Endothelial cell of umbilical vein (primary cell): ENCODE measurements around the gene ATXN2.

Experiments
- CTCF ChIP-seq, 2 donors: IDR thresholded peaks; 1 replicate in 1 of 2; 2 replicates in 1 of 2; pipeline ENCODE4 v1.5.1; 2011; ENCODE audit warnings: low read length in 2 of 2, mild to moderate bottlenecking in 2 of 2, moderate library complexity in 2 of 2, control low read depth in 1 of 2, inconsistent platforms in 1 of 2, low read depth in 1 of 2; ENCODE audit not compliant: insufficient read depth in 1 of 2; ENCODE audit errors: extremely low read depth in 1 of 2
- EZH2 ChIP-seq: IDR thresholded peaks from 2 replicates; pipeline ENCODE4 v1.6.1; 2012; ENCODE audit warnings: borderline replicate concordance, low read depth, mild to moderate bottlenecking, moderate library complexity, low read length, inconsistent platforms; ENCODE audit not compliant: severe bottlenecking
- GATA2 ChIP-seq: IDR thresholded peaks from 2 replicates; pipeline ENCODE4 v1.7.0; 2011; ENCODE audit warnings: low read depth, mild to moderate bottlenecking, moderate library complexity, mixed read lengths, low read length; ENCODE audit not compliant: insufficient read length, insufficient read depth
- JUN ChIP-seq: IDR thresholded peaks from 2 replicates; pipeline ENCODE4 v1.6.1; 2011; ENCODE audit warnings: borderline replicate concordance, low read depth; ENCODE audit not compliant: insufficient read length, insufficient read depth
- POLR2A ChIP-seq: IDR thresholded peaks from 2 replicates; pipeline ENCODE4 v1.6.1; 2012; ENCODE audit warnings: low read depth, mild to moderate bottlenecking, control low read depth, low read length
- POLR2AphosphoS5 ChIP-seq: IDR thresholded peaks from 2 replicates; pipeline ENCODE4 v1.6.1; 2012; ENCODE audit warnings: low read depth, mild to moderate bottlenecking, control low read depth, low read length, moderate library complexity; ENCODE audit not compliant: insufficient read depth

- TF ChIP-seq POLR2A (no peak), GATA2 (no peak), CTCF (IDR thresholded peaks at IDR 0.05; ENCODE audit: extremely low read depth in 1 of 2, insufficient read depth in 1 of 2, low read depth in 1 of 2, low read length in 2 of 2) (no peak), POLR2AphosphoS5 (no peak), EZH2 (no peak), JUN (no peak)
Observed at GRCh38 chr12:111436811-111437210, 162.3 kb downstream of the ATXN2 start.
